ENCODE data around the gene TRIP11. TPM values are rescaled to one million over a fixed set of nuclear protein-coding genes. Genes with fewer than 3 reads are reported as not detected.
"Not testable (repeated sequence)": the region's sequence is repeated elsewhere in the genome, so short reads cannot be mapped to it uniquely, and the experiment has no call there.

Gene TRIP11
- polyA plus RNA-seq (ENCODE audit: insufficient read length in 10 of 10), result 10 to 100 TPM; 15.8 to 28.2 (median 22.1) TPM
- long read RNA-seq, donor 1, result 0 reads
- long read RNA-seq, donor 2, partial matches to known transcripts, result 0 of 1 reads
- long read RNA-seq, donor 2, other reads (novel, unspliced or antisense), result 0 of 1 reads
- long read RNA-seq, donor 3, result 0 reads
- long read RNA-seq, donor 4, result 0 reads
- long read RNA-seq, donor 5, result 0 reads
- long read RNA-seq, donor 6, result 0 reads
- long read RNA-seq, donor 7, result 0 reads
- long read RNA-seq, donor 8, result 0 reads
- long read RNA-seq, donor 9, result 0 reads

DNA sequence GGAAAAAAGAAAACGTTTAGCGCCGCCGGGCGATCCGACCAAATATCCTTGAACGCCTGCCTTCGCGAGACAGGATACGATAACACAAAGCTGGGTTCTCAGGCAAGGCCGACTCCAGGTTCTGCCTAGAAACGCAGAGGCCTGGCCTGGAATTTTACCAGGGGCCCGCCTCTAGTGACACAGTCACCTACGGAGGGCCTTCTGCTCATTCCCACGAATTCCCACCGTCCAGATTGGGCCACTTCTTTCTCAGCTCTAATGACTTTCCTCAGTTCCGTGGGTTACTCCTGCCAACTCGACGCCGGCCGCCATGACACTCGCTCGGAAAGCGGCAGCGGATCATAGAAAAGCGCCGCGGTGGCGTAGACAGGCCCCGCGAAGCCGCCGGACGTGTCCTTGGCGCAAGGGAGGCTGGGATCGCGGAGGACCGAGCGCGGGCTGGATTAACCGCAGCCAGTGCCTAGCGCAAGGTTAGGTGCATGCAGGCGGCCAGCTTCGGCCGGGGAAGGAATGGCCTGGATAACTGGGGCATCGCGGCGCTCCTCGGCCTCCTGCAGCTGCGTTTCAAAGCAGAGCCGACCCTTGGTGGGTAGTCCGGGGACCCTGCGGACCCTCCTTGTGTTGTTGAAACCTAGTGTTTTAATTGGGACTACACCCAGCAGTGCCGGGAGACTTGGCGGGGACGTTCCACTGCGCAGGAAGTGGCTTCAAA, at the start of gene TRIP11:
TSS of gene TRIP11 (minus strand) at position 341 of the 712 bp plus-strand sequence. CDS start 374 bp downstream, outside the sequence.
- DNase-seq, result peak; percentile 94 to 98 (median 96)

DNA sequence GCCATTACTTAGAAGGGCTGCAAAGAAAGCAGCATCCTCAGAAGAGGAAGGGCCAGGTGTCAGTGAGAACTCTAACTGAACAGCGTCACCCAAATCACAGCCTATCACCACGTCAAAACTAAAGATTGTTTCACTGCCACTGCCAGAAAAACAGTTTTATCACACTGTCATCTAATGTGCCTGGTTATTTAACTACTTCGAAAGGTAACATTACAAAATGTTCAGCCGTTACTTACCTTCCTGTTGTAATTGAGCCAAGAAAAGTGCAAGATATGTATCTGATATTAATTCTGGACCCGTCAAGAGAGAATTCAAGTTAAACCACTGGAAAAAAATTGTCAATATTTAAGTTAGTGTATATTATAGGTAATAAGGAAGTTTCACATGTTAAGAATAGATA, 48.6 kb upstream of the TRIP11 start:
- no peak for DNase-seq

DNA sequence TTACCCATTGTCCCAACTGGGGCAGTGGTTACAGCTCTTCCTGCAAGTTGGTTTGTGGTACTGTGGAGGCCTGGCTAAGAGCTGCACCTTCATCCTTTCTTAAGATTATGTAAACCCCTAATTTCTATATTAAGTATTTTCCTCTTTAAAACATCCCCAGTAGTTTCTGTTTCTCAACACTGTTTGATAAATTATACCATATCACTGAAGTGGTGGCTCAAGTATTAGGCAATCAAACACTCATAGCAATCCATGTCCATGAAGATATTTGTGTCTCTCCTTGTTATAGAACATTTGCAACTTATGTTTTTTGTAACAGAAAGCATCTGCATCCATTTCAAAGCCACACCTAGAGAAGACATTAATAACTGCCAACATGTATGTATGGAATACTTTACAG, 34.7 kb upstream of the TRIP11 start:
- no peak for DNase-seq

DNA sequence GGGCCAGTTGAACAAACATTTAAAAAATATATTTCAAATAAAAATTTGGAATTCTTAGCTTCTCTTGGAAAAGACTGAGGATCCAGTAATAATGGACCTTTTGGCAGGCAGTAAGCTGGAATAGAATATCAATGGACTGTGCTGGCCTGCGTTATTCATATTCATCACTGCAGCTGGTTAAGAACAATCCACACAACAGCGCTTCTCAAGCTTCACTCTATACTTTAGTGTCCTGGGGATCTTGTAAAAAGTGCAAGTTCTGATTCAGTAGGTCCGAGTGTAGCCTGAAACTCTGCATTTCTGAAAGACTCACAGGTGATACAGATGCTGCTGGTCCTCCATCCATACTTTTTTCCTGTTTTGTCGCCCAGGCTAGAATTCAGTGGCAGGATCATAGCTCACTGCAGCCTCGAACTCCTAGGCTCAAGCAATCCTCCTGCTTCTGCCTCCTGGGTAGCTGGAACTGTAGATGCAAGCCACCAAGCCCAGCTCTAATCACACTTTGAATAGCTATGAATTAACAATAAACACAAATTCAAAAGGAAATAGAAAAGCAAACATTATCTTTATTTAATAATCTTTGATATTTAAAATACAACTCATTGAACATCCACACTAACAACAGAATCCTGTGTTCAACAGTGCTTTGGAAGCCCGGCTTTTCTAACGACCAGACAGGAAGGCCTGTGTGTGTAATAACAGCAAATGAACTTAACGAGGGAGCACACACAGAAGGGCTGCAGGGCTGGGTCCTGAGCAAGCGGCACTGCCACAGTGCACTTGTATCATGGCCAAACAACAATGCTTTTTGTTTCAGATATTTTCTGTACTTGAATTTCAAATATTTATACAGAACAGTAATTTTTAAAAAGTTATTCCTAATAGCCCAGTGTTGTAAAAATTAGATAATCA, 18.4 kb upstream of the TRIP11 start:
- peak; percentile 6 to 34 (median 8) for DNase-seq

DNA sequence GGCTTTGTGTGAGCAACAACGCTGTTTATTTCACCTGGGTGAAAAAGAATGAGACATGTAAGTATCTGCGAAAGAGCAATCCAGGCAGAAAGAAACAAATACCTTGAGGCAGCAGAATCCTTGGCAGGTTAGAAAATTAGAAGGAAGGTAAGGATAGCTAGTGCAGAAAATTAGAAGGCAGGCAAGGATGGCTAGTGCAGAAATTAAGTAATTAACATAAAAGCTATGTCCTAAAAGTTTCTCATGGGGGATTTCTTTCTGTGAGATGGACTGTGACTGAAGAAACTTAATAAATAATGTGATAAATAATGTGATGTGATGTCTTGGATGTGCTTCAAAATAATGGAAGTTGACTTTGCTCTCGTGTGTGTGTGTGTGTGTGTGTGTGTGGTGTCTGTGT, 9.9 kb upstream of the TRIP11 start:
- no peak for DNase-seq

DNA sequence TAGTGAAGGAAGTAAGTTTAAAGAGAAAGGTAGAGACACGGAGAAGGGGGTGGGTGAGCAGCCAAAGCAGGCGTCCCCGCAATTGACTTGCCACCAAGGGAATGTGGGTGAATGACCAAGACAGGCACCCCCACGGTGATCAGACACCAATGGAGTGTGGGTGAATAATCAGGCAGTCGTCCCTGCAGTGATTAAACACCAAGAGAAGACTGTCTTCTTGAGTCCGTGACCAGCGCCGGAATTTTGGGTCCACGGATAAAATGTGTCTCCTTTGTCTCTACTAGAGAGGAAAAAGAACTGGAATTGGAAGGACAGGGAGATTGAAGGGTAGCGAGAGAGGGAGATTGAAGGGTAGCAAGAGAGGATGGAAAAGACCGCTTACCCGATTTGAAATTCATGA, 9.4 kb upstream of the TRIP11 start:
- DNase-seq, result not testable (repeated sequence)

DNA sequence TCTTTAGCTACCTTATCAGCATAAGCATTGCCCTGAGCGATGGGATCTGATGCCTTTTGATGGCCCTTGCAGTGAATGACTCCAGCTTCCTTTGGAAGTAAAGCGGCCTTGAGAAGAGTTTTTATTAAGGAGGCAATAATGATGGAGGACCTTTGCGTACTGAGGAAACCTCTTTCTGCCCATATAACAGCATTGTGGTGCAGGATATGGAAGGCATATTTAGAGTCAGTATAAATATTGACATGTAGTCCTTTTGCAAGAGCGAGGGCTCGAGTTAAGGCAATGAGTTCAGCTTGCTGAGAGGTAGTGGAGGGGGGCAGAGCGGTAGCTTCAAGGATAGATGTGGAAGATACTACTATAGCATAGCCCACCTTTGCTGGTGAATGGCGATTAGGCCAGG, 6.0 kb upstream of the TRIP11 start:
- not testable (repeated sequence) for DNase-seq

DNA sequence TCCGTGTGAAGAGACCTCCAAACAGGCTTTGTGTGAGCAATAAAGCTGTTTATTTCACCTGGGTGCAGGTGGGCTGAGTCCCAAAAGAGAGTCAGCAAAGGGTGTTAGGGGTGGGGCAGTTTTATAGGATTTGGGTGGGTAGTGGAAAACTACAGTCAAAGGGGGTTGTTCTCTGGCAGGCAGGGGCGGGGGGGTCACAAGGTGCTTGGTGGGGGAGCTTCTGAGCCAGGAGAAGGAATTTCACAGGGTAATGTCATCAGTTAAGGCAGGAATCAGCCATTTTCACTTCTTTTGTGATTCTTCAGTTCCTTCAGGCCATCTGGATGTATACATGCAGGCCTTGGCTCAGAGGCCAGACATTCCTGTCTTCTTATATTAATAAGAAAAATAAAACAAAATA, 1.9 kb upstream of the TRIP11 start:
- not testable (repeated sequence) for DNase-seq

DNA sequence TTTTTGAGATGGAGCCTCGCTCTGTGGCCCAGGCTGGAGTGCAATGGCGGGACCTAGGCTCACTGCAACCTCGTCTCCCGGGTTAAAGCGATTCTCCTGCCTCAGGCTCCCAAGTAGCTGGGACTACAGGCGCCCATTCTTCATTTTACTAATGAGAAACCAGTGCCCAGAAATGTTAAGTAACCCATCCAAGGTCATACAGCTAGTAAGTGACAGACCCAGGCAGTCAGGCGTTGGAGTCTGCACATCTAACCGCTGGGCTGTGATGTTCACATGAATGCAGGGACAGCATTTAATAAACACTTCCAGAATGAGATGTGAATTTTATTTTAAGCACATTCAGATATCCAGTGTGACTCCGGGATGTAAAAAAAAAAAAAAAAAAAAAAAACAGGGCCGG, 1.3 kb upstream of the TRIP11 start:
- DNase-seq, result no peak

DNA sequence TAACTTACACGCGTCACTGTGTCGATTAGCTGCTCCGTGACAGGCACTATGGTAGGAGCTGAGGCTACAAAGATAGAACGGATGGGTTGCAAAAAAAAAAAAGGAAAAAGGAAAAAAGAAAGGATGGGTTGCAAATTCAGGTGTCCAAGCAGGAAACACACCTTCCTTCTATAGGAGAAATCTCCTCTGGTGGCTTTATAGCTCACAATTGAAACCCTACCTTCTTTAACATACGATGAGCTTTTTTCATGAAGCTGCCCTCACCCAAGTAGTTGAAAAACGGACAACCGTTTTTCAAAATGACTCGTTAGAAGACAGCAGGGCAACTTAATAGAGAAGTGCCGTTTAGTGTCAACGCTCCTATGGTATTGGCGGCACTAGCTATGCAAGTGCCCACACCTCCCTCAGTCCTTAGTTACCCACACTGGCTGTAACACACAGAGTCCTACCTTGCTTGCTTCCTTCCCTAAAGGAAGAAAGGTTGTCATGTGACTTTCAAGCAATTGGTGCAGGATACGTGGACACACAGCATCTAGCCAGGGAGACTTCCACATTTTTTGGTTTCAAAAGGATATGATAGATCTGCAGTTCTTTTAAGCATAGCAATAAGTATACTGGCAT, 682 bp upstream of the TRIP11 start:
- DNase-seq, result peak; percentile 15 to 67 (median 31)

DNA sequence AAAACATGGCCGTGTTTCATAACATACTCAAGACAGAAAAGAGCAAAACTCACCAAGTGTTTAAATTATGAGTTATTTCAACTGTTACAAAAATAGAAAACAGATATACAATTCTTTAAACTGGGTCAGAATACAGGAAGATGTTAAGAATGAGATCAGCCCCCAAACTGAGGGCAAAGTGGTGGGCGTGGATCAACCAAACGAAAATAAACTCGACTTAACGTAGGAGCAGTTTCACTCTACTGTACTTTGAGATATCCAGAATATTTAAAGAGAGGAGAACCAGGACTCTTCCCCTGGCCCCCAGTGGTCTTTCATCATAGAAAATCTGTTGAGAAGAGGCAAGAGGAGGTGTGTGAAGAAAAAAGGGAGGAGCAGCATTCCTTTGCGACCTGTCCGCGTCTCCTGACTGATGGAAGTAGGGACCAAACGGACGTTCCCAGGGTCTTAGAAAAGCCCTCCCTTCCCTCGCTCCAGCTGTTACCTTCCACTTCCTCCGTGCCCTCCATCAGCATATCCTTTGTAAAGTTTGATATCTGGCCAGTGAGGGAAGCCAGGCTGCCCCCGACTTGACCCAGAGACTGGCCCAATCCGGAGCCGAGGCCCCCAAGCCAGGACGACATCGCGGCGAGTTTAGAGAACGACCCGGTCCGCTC, 668 bp downstream of the TRIP11 start:
- DNase-seq, result peak; percentile 71 to 91 (median 77)

DNA sequence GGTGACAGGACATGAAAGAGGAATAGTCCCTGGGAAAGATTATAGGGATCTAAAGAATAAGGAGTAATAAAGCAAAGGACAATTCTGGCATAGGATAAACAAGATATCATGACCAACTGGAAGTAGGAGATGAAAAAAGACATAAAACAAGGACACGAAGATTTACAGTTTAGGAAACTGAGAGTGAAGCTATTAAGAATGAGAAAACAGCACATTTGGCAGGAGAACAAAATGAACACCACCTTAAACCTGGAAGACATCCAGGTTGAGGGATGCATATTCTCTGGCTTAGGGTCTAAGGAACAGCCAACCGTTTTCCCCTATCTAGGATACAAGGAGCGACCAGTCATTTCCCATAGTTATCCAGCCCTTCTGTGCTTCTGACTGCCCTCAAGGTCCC, 1.9 kb downstream of the TRIP11 start:
- peak in 1 of 3 donors; percentile 6 for DNase-seq

DNA sequence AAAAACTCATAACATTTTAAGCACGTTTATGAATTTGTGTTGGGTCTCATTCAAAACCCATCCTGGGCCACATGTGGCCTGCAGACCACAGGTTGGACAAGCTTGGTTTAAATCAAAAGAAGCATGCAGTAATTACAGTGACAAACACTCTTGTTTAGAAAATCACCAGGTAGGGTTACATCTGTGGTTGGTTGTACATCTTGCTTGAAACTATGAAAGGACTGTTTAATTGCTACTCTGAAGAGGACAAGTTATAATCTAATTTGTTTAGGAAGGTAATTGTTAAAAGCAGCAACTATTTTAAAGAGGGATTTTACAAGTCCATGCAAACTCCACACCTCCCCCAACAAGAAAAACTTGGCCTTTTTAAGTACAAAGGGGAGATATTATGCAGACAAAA, 4.0 kb downstream of the TRIP11 start:
- no peak for DNase-seq

DNA sequence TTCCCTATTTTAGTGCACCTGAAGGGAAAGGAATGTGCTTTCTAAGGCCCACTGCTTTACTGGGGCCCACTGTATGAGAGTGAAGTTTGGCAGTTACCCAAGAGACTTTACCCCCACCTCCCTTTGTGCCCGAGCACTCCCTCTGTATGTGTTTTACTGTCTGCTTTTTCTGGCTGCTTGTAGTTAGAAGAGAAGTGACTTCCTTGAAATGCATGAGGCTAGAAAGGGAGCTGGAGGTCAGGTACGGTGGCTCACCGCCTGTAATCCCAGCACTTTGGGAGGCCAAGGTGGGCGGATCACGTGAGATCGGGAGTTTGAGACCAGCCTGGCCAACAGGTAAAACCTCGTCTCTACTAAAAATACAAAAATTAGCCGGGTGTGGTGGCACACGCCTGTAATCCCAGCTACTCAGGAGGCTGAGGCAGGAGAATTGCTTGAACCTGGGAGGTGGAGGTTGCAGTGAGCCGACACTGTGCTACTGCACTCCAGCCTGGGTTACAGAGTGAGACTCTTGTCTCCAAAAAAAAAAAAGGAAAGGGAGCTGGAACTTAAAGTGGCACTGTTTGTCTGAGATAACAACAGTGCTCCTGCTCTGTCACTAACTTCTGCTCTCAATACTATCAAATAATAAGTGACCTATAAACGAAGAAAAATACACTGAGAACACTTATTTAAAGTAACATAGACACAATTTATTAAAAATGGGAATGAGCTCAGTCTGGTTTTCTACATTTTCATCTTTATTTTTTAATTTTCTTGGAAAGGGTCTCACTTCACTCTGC, 5.8 kb downstream of the TRIP11 start:
- no peak for DNase-seq

DNA sequence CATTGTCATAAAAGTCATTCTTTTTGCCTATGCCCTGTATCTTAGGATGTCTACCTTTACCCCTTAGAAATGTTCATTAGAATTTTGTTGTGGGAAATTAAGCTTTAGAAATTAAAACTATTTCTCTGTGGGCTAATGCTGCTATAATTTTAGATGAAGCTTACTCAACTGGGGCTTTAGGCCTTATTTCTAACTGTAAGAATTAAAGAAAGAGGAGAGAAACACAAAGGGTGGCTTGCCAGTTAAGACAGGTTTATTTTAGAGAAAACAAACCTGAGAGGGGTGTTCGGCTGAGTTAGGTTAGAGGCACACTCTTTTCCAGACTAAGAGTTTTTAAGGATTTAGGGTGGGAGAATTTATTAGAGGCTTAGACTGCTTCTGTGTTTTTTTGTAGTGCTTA, 6.4 kb downstream of the TRIP11 start:
- DNase-seq, result no peak

DNA sequence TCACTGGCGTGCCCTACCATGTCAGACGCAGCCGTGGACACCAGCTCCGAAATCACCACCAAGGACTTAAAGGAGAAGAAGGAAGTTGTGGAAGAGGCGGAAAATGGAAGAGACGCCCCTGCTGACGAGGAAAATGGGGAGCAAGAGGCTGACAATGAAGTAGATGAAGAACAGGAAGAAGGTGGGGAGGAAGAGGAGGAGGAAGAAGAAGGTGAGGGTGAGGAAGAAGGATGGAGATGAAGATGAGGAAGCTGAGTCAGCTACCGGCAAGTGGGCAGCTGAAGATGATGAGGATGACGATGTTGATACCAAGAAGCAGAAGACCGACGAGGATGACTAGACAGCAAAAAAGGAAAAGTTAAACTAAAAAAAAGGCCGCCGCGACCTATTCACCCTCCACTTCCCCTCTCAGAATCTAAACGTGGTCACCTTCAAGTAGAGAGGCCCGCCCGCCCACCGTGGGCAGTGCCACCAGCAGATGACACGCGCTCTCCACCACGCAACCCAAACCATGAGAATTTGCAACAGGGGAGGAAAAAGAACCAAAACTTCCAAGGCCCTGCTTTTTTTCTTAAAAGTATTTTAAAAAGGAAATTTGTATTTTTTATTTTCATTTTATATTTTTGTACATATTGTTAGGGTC, 13.2 kb downstream of the TRIP11 start:
- DNase-seq, result no peak

DNA sequence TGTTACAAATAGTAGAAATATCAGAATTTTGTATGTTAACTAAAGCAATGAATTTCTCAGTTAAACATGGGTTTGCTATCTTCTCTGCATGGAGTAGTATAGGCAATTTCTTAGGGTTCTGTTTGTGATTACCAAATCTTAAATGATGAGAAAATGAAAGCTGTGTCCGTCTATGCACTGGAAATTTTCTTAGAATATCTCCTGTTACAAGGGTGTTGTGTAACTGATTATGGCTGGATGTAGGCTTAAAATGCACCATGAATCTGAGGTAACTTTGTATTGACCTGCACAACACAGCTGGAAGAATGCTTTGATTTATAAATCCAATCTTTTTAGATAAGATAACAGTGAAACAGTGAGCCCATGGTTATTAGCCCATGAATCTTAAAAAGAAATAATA, 17.8 kb downstream of the TRIP11 start:
- DNase-seq, result no peak

DNA sequence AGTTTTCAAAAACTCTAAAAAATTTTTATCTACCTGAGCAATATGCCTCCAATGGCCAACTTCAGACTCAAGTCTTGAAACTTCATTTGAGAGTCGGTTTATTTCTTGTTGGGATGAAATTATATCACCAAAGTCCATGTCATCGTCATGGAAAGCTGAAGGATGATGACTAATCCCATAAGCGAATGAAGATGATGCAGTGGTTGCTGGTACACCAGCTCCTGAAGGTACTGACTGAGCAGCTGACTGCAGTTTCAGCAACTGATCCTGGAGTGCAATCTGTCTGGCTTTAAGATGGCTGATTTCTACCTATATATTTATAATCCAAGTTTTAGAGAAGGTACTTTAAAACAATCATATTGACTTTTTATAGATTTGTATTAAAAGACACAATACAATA, 18.3 kb downstream of the TRIP11 start:
- DNase-seq, result no peak

DNA sequence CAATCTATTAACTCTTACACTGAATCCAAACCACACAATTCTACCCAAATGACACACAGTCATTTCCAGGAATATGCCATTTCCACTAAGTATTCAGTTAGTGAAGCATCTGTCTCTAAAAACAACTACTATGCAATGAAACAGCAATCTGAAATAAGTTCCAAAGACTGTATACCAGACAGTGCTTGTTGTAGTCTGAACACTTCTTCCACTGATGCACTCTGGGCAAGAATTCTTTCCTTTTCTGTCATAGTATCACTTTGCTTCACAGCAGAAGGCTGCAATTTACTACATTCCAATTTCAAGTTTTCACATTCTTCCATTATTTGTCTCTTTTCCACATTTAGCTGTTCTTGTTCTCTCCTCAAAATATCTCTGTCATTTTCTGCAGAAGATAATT, 25.8 kb downstream of the TRIP11 start:
- DNase-seq, result no peak

DNA sequence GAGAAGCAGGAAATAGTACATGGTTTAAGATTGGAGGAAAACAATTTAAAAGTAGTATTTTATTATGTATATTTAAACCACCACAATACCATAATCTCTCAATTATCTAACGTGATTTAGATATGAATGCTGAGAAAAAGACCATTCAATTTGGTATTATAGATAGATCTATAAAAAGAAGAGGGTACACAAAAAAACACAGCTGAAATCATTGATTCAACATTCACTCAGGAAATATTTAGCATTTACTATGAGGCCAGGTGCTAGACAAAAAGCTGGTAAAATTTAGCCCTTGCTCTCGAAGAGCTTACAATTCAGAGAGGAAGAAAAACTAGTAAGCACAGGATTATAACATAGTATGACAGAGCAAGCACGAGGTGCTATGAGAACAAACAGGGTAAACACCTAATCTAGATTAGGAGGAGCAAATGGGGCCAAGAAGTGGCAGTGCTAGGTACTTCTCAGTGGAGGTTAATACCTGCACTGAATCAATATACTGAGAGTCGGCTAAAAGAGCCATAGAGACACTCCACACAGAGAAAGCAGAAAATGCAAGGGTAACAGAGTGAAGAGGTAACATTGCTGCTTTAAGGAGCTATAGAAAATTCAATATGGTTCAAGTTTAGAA, 27.6 kb downstream of the TRIP11 start:
- no peak for DNase-seq
